ENCODE results near the gene CIITA.

DNA sequence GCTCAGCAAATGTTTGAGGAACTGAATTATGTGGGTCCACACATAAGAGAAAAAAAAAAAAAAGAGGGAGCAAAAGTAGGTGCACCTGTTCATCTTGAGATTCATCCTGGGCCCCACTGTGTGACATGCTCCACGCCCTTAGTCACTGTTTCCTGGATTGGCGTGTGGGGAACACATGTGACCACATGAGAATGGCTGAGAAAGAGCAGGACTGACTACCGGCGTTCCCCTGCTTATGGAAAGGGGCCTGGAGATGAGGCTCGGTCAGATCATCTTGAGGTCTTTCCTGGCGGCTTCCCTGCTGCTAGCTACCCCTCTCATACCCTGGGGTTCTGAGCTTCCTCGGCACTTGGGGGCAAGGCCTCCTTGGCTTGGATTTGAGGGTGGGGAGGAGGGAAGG, 61.3 kb downstream of the CIITA start:
- no peak for TF ChIP-seq EZH2phosphoT487 (conservative IDR thresholded peaks at IDR 0.05; ENCODE audit: low read length)
- TF ChIP-seq, protein P1, sequence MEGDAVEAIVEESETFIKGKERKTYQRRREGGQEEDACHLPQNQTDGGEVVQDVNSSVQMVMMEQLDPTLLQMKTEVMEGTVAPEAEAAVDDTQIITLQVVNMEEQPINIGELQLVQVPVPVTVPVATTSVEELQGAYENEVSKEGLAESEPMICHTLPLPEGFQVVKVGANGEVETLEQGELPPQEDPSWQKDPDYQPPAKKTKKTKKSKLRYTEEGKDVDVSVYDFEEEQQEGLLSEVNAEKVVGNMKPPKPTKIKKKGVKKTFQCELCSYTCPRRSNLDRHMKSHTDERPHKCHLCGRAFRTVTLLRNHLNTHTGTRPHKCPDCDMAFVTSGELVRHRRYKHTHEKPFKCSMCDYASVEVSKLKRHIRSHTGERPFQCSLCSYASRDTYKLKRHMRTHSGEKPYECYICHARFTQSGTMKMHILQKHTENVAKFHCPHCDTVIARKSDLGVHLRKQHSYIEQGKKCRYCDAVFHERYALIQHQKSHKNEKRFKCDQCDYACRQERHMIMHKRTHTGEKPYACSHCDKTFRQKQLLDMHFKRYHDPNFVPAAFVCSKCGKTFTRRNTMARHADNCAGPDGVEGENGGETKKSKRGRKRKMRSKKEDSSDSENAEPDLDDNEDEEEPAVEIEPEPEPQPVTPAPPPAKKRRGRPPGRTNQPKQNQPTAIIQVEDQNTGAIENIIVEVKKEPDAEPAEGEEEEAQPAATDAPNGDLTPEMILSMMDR (IDR thresholded peaks at IDR 0.05; ENCODE audit: insufficient read depth, low read length, poor library complexity, severe bottlenecking) = no peak

All from SU-DHL-6 (cell line).